HCT116 (cell line): ENCODE measurements around the gene TUT1. TPM values are rescaled to one million over a fixed set of nuclear protein-coding genes. Genes with fewer than 3 reads are reported as not detected.
"Not testable (repeated sequence)": the region's sequence is repeated elsewhere in the genome, so short reads cannot be mapped to it uniquely, and the experiment has no call there.

Experiments used
- ATAC-seq: fragments of 200-7000 bp; cut with Tn5 transposase; 2 replicates; pipeline ENCODE4 v1.9.1; 2020; ENCODE audit warnings: mild to moderate bottlenecking, moderate library complexity
- BruUV-seq: library from RNA; stranded (reverse); fragments of 400-500 nt; replicated peaks from 2 replicates; lab custom pipeline; 2021; lab: Mats Ljungman, UMichigan
- CTCF ChIA-PET: fragments of 300-600 bp; sonication (Branson Sonifier 250); formaldehyde crosslinking; loops from one replicate; lab custom pipeline; 2021; ENCODE audit warnings: antibody characterized with exemption; lab: Charles Lee
- POLR2A ChIA-PET: fragments of 300-600, 350-600 bp; sonication (Branson Sonifier 250); formaldehyde crosslinking; loops from one replicate; lab custom pipeline; 2021; ENCODE audit warnings: antibody characterized with exemption; lab: Charles Lee
- RAD21 ChIA-PET, 2 experiments: fragments of 300-600 bp; sonication (Branson Sonifier 250); formaldehyde crosslinking; loops; one replicate each; lab custom pipeline; 2023; ENCODE audit warnings: low total read pairs in 2 of 2; ENCODE audit not compliant: uncharacterized antibody in 2 of 2, unreplicated experiment in 2 of 2, low non-redundant PET in 1 of 2; lab: Charles Lee
- DNase-seq: peaks from one replicate; pipeline ENCODE4 v3.0.0-alpha.2; 2010; ENCODE audit warnings: low read depth, low spot score
- H2AFZ ChIP-seq: fragments of 200-600 bp; shearing (Covaris generic), sonication (generic); 2 replicates; pipeline ENCODE4 v1.6.1; 2017; ENCODE audit warnings: low read depth, mixed run types, mixed read lengths, antibody characterized with exemption, low read length; ENCODE audit not compliant: poor library complexity, severe bottlenecking
- H3K27ac ChIP-seq: 2 replicates; pipeline ENCODE4 v1.5.1; 2012; ENCODE audit warnings: low read depth, low read length
- H3K27me3 ChIP-seq: fragments of 200-600 bp; sonication (generic); 2 replicates; pipeline ENCODE4 v1.6.1; 2016; ENCODE audit warnings: mixed run types, low read length, mixed read lengths; ENCODE audit not compliant: insufficient read depth
- H3K36me3 ChIP-seq, 2 experiments: fragments of 200-500 bp in 1 of 2; fragments of 200-600 bp in 1 of 2; sonication (Bioruptor generic) in 1 of 2; sonication (generic) in 1 of 2; 2 replicates each; pipeline versions ENCODE4 v1.5.1 to v1.6.1; 2014 to 2016; ENCODE audit warnings: low read length in 2 of 2, inconsistent platforms in 1 of 2, mixed read lengths in 1 of 2, mixed run types in 1 of 2; ENCODE audit not compliant: insufficient read depth in 2 of 2, control insufficient read depth in 1 of 2
- H3K4me1 ChIP-seq, 2 experiments: fragments of 200-600 bp in 1 of 2; sonication (generic) in 1 of 2; 2 replicates each; pipeline versions ENCODE4 v1.5.1 to v1.6.1; 2012 to 2017; ENCODE audit warnings: low read length in 2 of 2, inconsistent platforms in 1 of 2, mild to moderate bottlenecking in 1 of 2, mixed read lengths in 1 of 2, mixed run types in 1 of 2, moderate library complexity in 1 of 2; ENCODE audit not compliant: insufficient read depth in 2 of 2, control insufficient read depth in 1 of 2
- H3K4me2 ChIP-seq: fragments of 200-600 bp; sonication (generic); 2 replicates; pipeline ENCODE4 v1.6.1; 2017; ENCODE audit warnings: mixed run types, low read length, mixed read lengths
- H3K4me3 ChIP-seq, 2 experiments: fragments of 200-600 bp in 1 of 2; sonication (generic) in 1 of 2; replicated peaks in 1 of 2; 2 replicates each; pipeline ENCODE4 v1.5.1; 2011 to 2016; ENCODE audit warnings: low read length in 2 of 2, control low read depth in 1 of 2, low read depth in 1 of 2, mild to moderate bottlenecking in 1 of 2, mixed read lengths in 1 of 2, mixed run types in 1 of 2
- H3K79me2 ChIP-seq: fragments of 200-600 bp; sonication (generic); 2 replicates; pipeline ENCODE4 v1.6.1; 2017; ENCODE audit warnings: mild to moderate bottlenecking, mixed run types, low read length, moderate library complexity, mixed read lengths; ENCODE audit not compliant: insufficient read depth
- H3K9ac ChIP-seq: fragments of 200-600 bp; sonication (generic); 2 replicates; pipeline ENCODE4 v1.6.1; 2016; ENCODE audit warnings: low read length, mixed read lengths
- H3K9me2 ChIP-seq: fragments of 200-600 bp; sonication (generic), shearing (Covaris generic); 2 replicates; pipeline ENCODE4 v1.6.1; 2017; ENCODE audit warnings: mixed run types, mild to moderate bottlenecking, moderate library complexity; ENCODE audit not compliant: insufficient read depth
- H3K9me3 ChIP-seq, 2 experiments: fragments of 200-500 bp in 1 of 2; fragments of 200-600 bp in 1 of 2; sonication (Bioruptor generic) in 1 of 2; sonication (generic) in 1 of 2; 2 replicates each; pipeline ENCODE4 v1.6.1; 2014 to 2017; ENCODE audit warnings: low read length in 2 of 2, mixed read lengths in 2 of 2, inconsistent platforms in 1 of 2, low read depth in 1 of 2, mild to moderate bottlenecking in 1 of 2, mixed run types in 1 of 2, moderate library complexity in 1 of 2; ENCODE audit not compliant: control insufficient read depth in 1 of 2, insufficient read depth in 1 of 2
- H4K20me1 ChIP-seq: fragments of 200-600 bp; sonication (generic), shearing (Covaris generic); 2 replicates; pipeline ENCODE4 v1.6.1; 2017; ENCODE audit warnings: mixed run types, mild to moderate bottlenecking, moderate library complexity; ENCODE audit not compliant: insufficient read depth
- CBX3 ChIP-seq: IDR thresholded peaks from 2 replicates; pipeline ENCODE4 v1.6.1; 2012; ENCODE audit warnings: low read depth
- EGR1 ChIP-seq: IDR thresholded peaks from 2 replicates; pipeline ENCODE4 v1.6.1; 2012; ENCODE audit warnings: low read depth
- EZH2phosphoT487 ChIP-seq: fragments of 200-600 bp; IDR thresholded peaks from 2 replicates; pipeline ENCODE4 v1.6.1; 2018; ENCODE audit warnings: antibody characterized with exemption, borderline replicate concordance
- SIN3A ChIP-seq: IDR thresholded peaks from 2 replicates; pipeline ENCODE4 v1.6.1; 2012; ENCODE audit warnings: low read depth
- ZFX ChIP-seq: fragments of 450-650 bp; IDR thresholded peaks from 2 replicates; pipeline ENCODE4 v1.6.1; 2017
- intact Hi-C: fragments of 100-400 bp; cut with micrococcal nuclease; formaldehyde crosslinking; loops from 2 replicates; pipeline ENCODE4 v1.10.0; 2022
- total RNA-seq: library from RNA; stranded (reverse); gene quantifications from one replicate; pipeline ENCODE4 v1.2.1, GENCODE V29; 2021; ENCODE audit not compliant: unreplicated experiment
- TF ChIP-seq, protein P1 (sequence below), 3 experiments: fragments of 200-600 bp in 1 of 3; sonication (generic) in 1 of 3; IDR thresholded peaks in 2 of 3; conservative IDR thresholded peaks in 1 of 3; 2 replicates each; pipeline ENCODE4 v1.5.1; 2012 to 2017; ENCODE audit warnings: low read depth in 2 of 3, low read length in 2 of 3, antibody characterized with exemption in 1 of 3, borderline replicate concordance in 1 of 3, control low read depth in 1 of 3, mild to moderate bottlenecking in 1 of 3, mixed read lengths in 1 of 3, mixed run types in 1 of 3, moderate library complexity in 1 of 3; ENCODE audit not compliant: insufficient read depth in 1 of 3
- TF ChIP-seq, protein P2 (sequence below): IDR thresholded peaks from 2 replicates; pipeline ENCODE4 v1.6.1; 2012

Gene TUT1
- total RNA-seq, 1 experiment from 2014 or later, result 49.0 TPM

DNA sequence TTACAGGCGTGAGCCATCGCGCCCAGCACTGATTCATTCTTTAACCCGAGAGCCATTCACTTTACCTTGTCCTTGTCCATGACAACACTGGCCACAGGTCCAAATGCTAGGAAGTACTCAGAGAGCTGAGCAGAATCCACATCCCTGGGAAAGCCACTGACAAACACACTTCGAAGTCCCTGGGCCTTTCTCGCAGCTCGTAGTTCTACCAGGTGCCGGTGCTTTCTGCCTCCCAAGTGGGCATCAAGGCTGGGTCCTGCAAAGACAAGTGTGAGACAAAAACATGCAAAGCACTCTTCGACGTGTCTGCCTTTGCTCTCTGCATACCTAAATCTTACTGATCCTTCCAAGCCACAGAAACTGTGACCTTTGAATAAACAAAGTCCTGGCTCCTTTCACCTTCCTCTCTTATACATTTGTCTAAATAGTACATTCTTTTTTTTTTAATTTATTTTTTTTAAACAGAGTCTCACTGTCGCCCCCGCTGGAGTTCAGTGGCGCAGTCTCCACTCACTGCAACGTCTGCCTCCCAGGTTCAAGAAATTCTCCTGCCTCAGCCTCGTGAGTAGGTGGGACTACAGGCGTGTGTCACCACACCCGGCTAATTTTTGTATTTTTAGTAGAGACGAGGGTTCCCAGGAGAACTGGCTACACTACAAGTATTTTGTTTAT is 2.2 kb downstream of the TUT1 start:
- Histone ChIP-seq H3K9me2 (no peaks in the 10 kb centered on the region), H3K79me2 (peaks cover 59% of the 10 kb centered on the region), H2AFZ (no peak overlapping the region), H3K4me1 (peaks cover 21 to 36% of the 10 kb centered on the region in 2 experiments), H3K36me3 (peaks cover 27 to 35% of the 10 kb centered on the region in 2 experiments), H3K9ac (peak overlapping the region; percentile 15), H3K4me3 (peak overlapping the region in 1 of 2 experiments; percentile 78; a peak in 1 of 4 replicates), H3K27me3 (no peaks in the 10 kb centered on the region), H3K27ac (peak overlapping the region; percentile 77; the same call in 1 of the 2 replicates), H3K4me2 (peak overlapping the region; percentile 86), H3K9me3 (no peaks in the 10 kb centered on the region), H4K20me1 (no peaks in the 10 kb centered on the region)
- ChIA-PET CTCF (interaction anchor here (1.2 kb wide), 1 partner anchor 10 kb away, joined by 3 read pairs; no protein-coding TSS in a partner anchor), POLR2A (interaction anchor here (1.0 to 1.2 kb wide), 2 partner anchors 15 to 164 kb away, joined by 3 to 6 read pairs; partner anchors contain the start of gene EEF1G), RAD21 (no interaction called here)
- DNase-seq, result no peak
- intact Hi-C loops, result no loop called here
- BruUV-seq, result no TSS peak
- no peak for TF ChIP-seq EZH2phosphoT487
- TF ChIP-seq SIN3A, result no peak
- TF ChIP-seq CBX3, result no peak
- TF ChIP-seq, protein P1, sequence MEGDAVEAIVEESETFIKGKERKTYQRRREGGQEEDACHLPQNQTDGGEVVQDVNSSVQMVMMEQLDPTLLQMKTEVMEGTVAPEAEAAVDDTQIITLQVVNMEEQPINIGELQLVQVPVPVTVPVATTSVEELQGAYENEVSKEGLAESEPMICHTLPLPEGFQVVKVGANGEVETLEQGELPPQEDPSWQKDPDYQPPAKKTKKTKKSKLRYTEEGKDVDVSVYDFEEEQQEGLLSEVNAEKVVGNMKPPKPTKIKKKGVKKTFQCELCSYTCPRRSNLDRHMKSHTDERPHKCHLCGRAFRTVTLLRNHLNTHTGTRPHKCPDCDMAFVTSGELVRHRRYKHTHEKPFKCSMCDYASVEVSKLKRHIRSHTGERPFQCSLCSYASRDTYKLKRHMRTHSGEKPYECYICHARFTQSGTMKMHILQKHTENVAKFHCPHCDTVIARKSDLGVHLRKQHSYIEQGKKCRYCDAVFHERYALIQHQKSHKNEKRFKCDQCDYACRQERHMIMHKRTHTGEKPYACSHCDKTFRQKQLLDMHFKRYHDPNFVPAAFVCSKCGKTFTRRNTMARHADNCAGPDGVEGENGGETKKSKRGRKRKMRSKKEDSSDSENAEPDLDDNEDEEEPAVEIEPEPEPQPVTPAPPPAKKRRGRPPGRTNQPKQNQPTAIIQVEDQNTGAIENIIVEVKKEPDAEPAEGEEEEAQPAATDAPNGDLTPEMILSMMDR (IDR thresholded peaks at IDR 0.05 in 2 of 3, conservative IDR thresholded peaks at IDR 0.05 in 1 of 3; ENCODE audit: borderline replicate concordance in 1 of 3, insufficient read depth in 1 of 3, low read depth in 2 of 3, low read length in 2 of 3), result peak in 2 of 3 experiments; percentile 39 to 53; a peak in 4 of 6 replicates
- no peak for TF ChIP-seq EGR1
- TF ChIP-seq, protein P2, sequence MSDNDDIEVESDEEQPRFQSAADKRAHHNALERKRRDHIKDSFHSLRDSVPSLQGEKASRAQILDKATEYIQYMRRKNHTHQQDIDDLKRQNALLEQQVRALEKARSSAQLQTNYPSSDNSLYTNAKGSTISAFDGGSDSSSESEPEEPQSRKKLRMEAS, result no peak
- no peak for TF ChIP-seq ZFX
- ATAC-seq, result no peak

DNA sequence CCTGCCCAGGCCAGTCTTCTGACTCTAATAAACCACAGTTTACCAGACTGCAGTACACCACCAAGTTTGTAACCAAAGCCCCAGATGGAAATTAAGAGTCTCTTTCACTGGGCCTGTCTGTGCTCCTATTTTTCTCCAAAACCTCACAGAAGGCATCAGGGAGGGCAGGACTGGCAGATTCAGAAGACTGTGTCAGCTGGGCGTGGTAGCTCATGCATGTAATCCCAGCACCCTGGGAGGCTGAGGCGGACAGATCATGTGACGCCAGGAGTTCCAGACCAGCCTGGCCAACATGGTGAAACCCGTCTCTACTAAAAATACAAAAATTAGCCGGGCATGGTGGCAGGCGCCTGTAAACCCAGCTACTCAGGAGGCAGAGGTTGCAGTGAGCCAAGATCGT is 6.0 kb downstream of the TUT1 start:
- ATAC-seq, H3K27me3 ChIP-seq, RAD21 ChIA-PET, H3K27ac ChIP-seq, intact Hi-C loops, H3K4me3 ChIP-seq, BruUV-seq, H2AFZ ChIP-seq, DNase-seq, H3K9ac ChIP-seq, H4K20me1 ChIP-seq, H3K9me3 ChIP-seq, H3K4me2 ChIP-seq, H3K9me2 ChIP-seq: not testable (repeated sequence)
- CTCF ChIA-PET, result interaction anchor here (1.5 kb wide), 1 partner anchor 161 kb away, joined by 5 read pairs; no protein-coding TSS in a partner anchor
- peaks cover 33 to 41% of the 10 kb centered on the region in 2 experiments for H3K36me3 ChIP-seq
- H3K79me2 ChIP-seq, result peaks cover 50% of the 10 kb centered on the region
- POLR2A ChIA-PET, result interaction anchor here (3.8 kb wide), 1 partner anchor 11 kb away, joined by 13 read pairs; the partner anchor contains the start of gene EEF1G
- H3K4me1 ChIP-seq, result peaks cover 9 to 14% of the 10 kb centered on the region in 2 experiments

DNA sequence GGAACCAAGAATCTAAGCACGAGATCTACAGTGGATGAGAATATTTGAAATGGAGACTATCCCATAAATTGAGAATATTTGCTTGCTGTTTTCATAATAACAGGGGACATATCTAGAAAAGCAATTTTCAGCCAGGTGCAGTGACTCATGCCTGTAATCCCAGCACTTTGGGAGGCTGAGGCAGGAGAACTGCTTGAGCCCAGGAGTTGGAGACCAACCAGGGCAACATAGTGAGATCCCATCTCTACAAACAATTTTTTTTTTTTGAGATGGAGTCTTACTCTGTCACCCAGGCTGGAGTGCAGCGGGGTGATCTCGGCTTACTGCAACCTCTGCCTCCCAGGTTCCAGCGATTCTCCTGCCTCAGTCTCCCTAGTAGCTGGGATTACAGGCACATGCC is 9.6 kb downstream of the TUT1 start:
- H3K9ac ChIP-seq, H2AFZ ChIP-seq, H3K4me1 ChIP-seq, RAD21 ChIA-PET, DNase-seq, H3K4me3 ChIP-seq, H4K20me1 ChIP-seq, H3K9me2 ChIP-seq, ATAC-seq, H3K27ac ChIP-seq, intact Hi-C loops, CTCF ChIA-PET, H3K27me3 ChIP-seq, H3K4me2 ChIP-seq, H3K9me3 ChIP-seq, BruUV-seq: not testable (repeated sequence)
- peaks cover 22% of the 10 kb centered on the region for H3K79me2 ChIP-seq
- POLR2A ChIA-PET, result interaction anchor here (3.8 kb wide), 1 partner anchor 8 kb away, joined by 13 read pairs; the partner anchor contains the start of gene EEF1G
- peaks cover 27 to 39% of the 10 kb centered on the region in 2 experiments for H3K36me3 ChIP-seq
